PC-9 (cell line): ENCODE data around the gene ZNF692. TPM values are rescaled to one million over a fixed set of nuclear protein-coding genes. Genes with fewer than 3 reads are reported as not detected.

ENCODE experiments used
- BruUV-seq: library from RNA; stranded (reverse); fragments of 400-500 nt; replicated peaks from 2 replicates; lab custom pipeline; 2021; lab: Mats Ljungman, UMichigan
- CTCF ChIA-PET: fragments of 300-600 bp; sonication (Branson Sonifier 250); formaldehyde crosslinking; loops from one replicate; lab custom pipeline; 2022; ENCODE audit warnings: antibody characterized with exemption; lab: Charles Lee
- POLR2A ChIA-PET: fragments of 300-600 bp; sonication (Branson Sonifier 250); formaldehyde crosslinking; loops from one replicate; lab custom pipeline; 2022; ENCODE audit warnings: antibody characterized with exemption; ENCODE audit not compliant: unreplicated experiment; lab: Charles Lee
- DNase-seq, 2 experiments: peaks; one replicate each; pipeline versions ENCODE4 v3.0.0 to v3.0.0-alpha.2; 2015 to 2022; ENCODE audit warnings: mixed read lengths in 1 of 2
- H2AFZ ChIP-seq: fragments of 200-600 bp; sonication (generic); 2 replicates; pipeline ENCODE4 v1.8.1; 2017; ENCODE audit warnings: antibody characterized with exemption
- H3F3A ChIP-seq: fragments of 200-600 bp; sonication (generic); 2 replicates; pipeline ENCODE4 v1.8.1; 2017; ENCODE audit warnings: antibody characterized with exemption, mild to moderate bottlenecking, low read depth; ENCODE audit not compliant: insufficient read depth
- H3K27ac ChIP-seq: fragments of 200-600 bp; sonication (generic); 2 replicates; pipeline ENCODE4 v1.6.1; 2016; ENCODE audit warnings: mixed run types
- H3K27me3 ChIP-seq: fragments of 200-600 bp; sonication (generic); 2 replicates; pipeline ENCODE4 v1.6.1; 2016; ENCODE audit warnings: low read depth, mixed run types; ENCODE audit not compliant: insufficient read depth
- H3K36me3 ChIP-seq: fragments of 200-600 bp; sonication (generic); 2 replicates; pipeline ENCODE4 v1.6.1; 2016; ENCODE audit warnings: low read depth, mixed run types
- H3K4me1 ChIP-seq: fragments of 200-600 bp; sonication (generic); replicated peaks from 2 replicates; pipeline ENCODE4 v1.6.1; 2016; ENCODE audit warnings: mixed run types; ENCODE audit not compliant: insufficient read depth
- H3K4me2 ChIP-seq: fragments of 200-600 bp; sonication (generic); 2 replicates; pipeline ENCODE4 v1.6.1; 2017; ENCODE audit warnings: mixed run types
- H3K4me3 ChIP-seq: fragments of 200-600 bp; sonication (generic); 2 replicates; pipeline ENCODE4 v1.6.1; 2016; ENCODE audit warnings: mixed run types
- H3K79me2 ChIP-seq: fragments of 200-600 bp; sonication (generic); 2 replicates; pipeline ENCODE4 v1.6.1; 2017; ENCODE audit warnings: low read depth, mixed run types
- H3K9me2 ChIP-seq: fragments of 200-600 bp; sonication (generic); 2 replicates; pipeline ENCODE4 v1.8.1; 2017; ENCODE audit warnings: mild to moderate bottlenecking; ENCODE audit not compliant: insufficient read depth
- H3K9me3 ChIP-seq: fragments of 200-600 bp; sonication (generic); 2 replicates; pipeline ENCODE4 v1.8.1; 2016; ENCODE audit warnings: low read depth; ENCODE audit not compliant: insufficient read depth
- H4K20me1 ChIP-seq: fragments of 200-600 bp; sonication (generic); 2 replicates; pipeline ENCODE4 v1.8.1; 2017; ENCODE audit not compliant: insufficient read depth
- EZH2 ChIP-seq: fragments of 200-600 bp; sonication (generic); IDR thresholded peaks from 2 replicates; pipeline ENCODE4 v1.8.0; 2017; ENCODE audit warnings: antibody characterized with exemption, low read depth
- intact Hi-C: fragments of 100-400 bp; cut with micrococcal nuclease; formaldehyde crosslinking; loops from one replicate; pipeline ENCODE4 v1.10.0; 2022; ENCODE audit not compliant: unreplicated experiment
- total RNA-seq: library from RNA; stranded (reverse); gene quantifications from 2 replicates; pipeline ENCODE4 v1.2.3, GENCODE V29; 2021
- TF ChIP-seq, protein P1 (sequence below): fragments of 200-600 bp; sonication (generic); conservative IDR thresholded peaks from 2 replicates; pipeline ENCODE4 v1.6.1; 2017; ENCODE audit warnings: mixed run types, antibody characterized with exemption, mild to moderate bottlenecking, moderate library complexity

ZNF692 gene
- total RNA-seq, 1 experiment from 2014 or later = 46.6 TPM

DNA sequence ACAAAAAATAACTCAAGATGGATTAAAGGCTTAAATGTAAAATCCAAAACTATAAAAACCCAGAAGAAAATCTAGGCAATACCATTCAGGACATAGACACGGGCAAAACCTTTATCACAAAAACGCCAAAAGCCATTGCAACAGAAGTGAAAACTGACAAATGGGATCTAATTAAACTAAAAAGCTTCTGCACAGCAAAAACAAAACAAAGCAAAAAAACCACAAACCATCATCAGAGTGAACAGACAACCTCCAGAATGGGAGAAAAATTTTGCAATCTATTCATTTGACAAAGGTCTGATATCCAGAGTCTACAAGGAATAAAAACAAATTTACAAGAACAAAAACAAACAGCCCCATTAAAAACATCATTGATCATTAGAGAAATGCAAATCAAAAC is 42.7 kb upstream of the ZNF692 start:
- TF ChIP-seq, protein P1, sequence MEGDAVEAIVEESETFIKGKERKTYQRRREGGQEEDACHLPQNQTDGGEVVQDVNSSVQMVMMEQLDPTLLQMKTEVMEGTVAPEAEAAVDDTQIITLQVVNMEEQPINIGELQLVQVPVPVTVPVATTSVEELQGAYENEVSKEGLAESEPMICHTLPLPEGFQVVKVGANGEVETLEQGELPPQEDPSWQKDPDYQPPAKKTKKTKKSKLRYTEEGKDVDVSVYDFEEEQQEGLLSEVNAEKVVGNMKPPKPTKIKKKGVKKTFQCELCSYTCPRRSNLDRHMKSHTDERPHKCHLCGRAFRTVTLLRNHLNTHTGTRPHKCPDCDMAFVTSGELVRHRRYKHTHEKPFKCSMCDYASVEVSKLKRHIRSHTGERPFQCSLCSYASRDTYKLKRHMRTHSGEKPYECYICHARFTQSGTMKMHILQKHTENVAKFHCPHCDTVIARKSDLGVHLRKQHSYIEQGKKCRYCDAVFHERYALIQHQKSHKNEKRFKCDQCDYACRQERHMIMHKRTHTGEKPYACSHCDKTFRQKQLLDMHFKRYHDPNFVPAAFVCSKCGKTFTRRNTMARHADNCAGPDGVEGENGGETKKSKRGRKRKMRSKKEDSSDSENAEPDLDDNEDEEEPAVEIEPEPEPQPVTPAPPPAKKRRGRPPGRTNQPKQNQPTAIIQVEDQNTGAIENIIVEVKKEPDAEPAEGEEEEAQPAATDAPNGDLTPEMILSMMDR = no peak
- no peak for TF ChIP-seq EZH2
- Histone ChIP-seq H3K9me2 (no peaks in the 10 kb centered on the region), H2AFZ (no peak overlapping the region), H3K4me1 (no peaks in the 10 kb centered on the region), H4K20me1 (no peaks in the 10 kb centered on the region), H3K79me2 (no peaks in the 10 kb centered on the region), H3K4me3 (no peak overlapping the region), H3K4me2 (no peak overlapping the region), H3F3A (no peaks in the 10 kb centered on the region), H3K27me3 (peaks cover 31% of the 10 kb centered on the region), H3K27ac (no peak overlapping the region), H3K9me3 (no peaks in the 10 kb centered on the region), H3K36me3 (no peaks in the 10 kb centered on the region)
- no peak for DNase-seq
- BruUV-seq = no TSS peak
- intact Hi-C loops = no loop called here
- ChIA-PET CTCF (no interaction called here), POLR2A (no interaction called here)

DNA sequence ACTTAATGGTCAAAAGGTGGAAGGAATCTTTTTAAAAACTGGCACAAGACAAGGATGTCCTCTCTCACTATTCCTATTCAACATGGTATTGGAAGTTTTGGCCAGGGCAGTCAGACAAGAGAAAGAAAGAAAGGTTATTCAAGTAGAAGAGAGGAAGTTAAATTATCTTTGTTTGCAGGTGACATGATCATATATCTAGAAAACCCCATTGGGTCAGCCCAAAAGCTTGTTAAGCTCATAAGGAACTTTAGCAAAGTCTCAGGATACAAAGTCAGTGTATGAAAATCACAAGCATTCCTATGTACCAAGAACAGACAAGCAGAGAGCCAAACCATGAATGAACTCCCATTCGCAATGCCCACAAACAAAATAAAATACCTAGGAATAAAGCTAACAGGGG is 41.8 kb upstream of the ZNF692 start:
- no peaks in the 10 kb centered on the region for H3K79me2 ChIP-seq
- H2AFZ ChIP-seq = no peak overlapping the region
- no peak overlapping the region for H3K27ac ChIP-seq
- intact Hi-C loops = no loop called here
- no peak overlapping the region for H3K4me2 ChIP-seq
- H3F3A ChIP-seq = no peaks in the 10 kb centered on the region
- BruUV-seq = no TSS peak
- CTCF ChIA-PET = no interaction called here
- POLR2A ChIA-PET = no interaction called here
- no peak overlapping the region for H3K4me3 ChIP-seq
- no peaks in the 10 kb centered on the region for H3K9me2 ChIP-seq
- no peak for DNase-seq
- no peaks in the 10 kb centered on the region for H3K4me1 ChIP-seq
- H3K27me3 ChIP-seq = peaks cover 31% of the 10 kb centered on the region
- no peaks in the 10 kb centered on the region for H3K36me3 ChIP-seq
- no peak for TF ChIP-seq EZH2
- TF ChIP-seq, protein P1 = no peak
- no peaks in the 10 kb centered on the region for H4K20me1 ChIP-seq
- no peaks in the 10 kb centered on the region for H3K9me3 ChIP-seq

DNA sequence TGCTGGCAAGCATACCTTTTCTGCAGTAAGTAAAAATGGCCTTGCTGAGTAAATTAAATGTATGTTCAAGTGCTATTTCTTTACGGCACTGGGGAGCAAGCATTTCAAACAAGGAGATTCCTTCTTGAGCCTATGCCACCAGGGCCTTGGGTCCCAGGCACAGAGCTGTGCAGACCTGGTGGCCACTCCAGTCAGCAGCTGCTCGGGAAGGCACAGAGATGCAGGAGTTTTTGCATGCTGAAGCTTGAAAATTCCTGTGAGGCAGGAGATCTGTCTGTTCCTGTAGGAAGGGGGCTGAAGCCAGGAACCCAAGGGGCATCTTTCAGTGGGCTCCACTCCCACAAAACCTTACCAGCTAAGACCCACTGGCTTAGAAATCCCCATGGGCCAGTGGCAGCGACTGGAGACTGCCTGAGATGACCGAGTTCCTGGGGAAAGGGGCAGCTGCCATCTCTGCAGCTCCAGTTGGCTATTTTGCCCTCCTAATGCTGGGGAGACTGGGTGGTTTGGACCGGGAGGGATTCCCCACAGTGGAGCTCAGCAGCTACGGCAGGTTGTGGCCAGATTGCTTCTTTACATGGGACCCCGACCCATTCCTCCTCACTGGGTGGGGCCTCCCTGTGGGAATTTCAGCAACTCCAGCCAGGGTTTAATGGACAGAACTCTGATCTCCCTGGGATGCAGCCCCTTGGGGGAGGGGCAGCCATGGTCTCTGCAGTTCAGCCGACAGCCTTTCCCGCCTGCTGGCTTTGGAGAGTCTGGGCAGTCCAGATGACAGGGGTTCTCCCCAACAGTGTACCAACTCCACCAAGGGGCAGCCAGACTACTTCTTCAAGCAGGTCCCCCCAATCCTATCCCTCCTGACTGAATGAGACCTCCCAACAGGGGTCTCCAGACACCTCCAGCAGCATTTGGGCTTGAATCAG is 38.8 kb upstream of the ZNF692 start:
- TF ChIP-seq, protein P1 = no peak
- TF ChIP-seq EZH2 = no peak
- Histone ChIP-seq H3K9me3 (no peaks in the 10 kb centered on the region), H3K4me1 (no peaks in the 10 kb centered on the region), H3F3A (no peaks in the 10 kb centered on the region), H4K20me1 (no peaks in the 10 kb centered on the region), H3K27me3 (peaks cover 31% of the 10 kb centered on the region), H3K9me2 (no peaks in the 10 kb centered on the region), H3K79me2 (no peaks in the 10 kb centered on the region), H3K27ac (no peak overlapping the region), H2AFZ (no peak overlapping the region), H3K4me2 (no peak overlapping the region), H3K4me3 (no peak overlapping the region), H3K36me3 (no peaks in the 10 kb centered on the region)
- CTCF ChIA-PET = interaction anchor here (0.6 kb wide), 1 partner anchor 8 kb away, joined by 3 read pairs; no protein-coding TSS in a partner anchor
- DNase-seq = no peak
- BruUV-seq = no TSS peak
- POLR2A ChIA-PET = no interaction called here
- intact Hi-C loops = no loop called here
